K562 (cell line): ENCODE results near the gene IRS4. TPM values are rescaled to one million over a fixed set of nuclear protein-coding genes. Genes with fewer than 3 reads are reported as not detected.

Source experiments
- ATAC-seq: fragments of 200-7000 bp; cut with Tn5 transposase; 3 replicates; pipeline ENCODE4 v1.9.1; 2020; ENCODE audit warnings: moderate library complexity
- BruUV-seq: library from RNA; stranded (reverse); fragments of 400-500 nt; replicated peaks from 2 replicates; lab custom pipeline; 2021; lab: Mats Ljungman, UMichigan
- CTCF ChIA-PET: fragments of 300-600 bp; formaldehyde crosslinking; extraction: SDS; loops from one replicate; lab custom pipeline; 2021; ENCODE audit warnings: low intra/inter-chr PET ratio; lab: Yijun Ruan, JAX
- POLR2A ChIA-PET: fragments of 300-600, 350-650 bp; sonication (Branson Sonifier 250); formaldehyde crosslinking; extraction: SDS; loops from one replicate; lab custom pipeline; 2021; ENCODE audit warnings: antibody characterized with exemption, inconsistent platforms; lab: Yijun Ruan, JAX
- DNase-seq, 4 experiments: peaks; one replicate each; pipeline versions ENCODE4 v3.0.0 to v3.0.0-alpha.2; 2011 to 2018; ENCODE audit warnings: low spot score in 3 of 4, mixed read lengths in 3 of 4; ENCODE audit errors: extremely low read depth in 1 of 4
- FAIRE-seq: peaks from 2 replicates; lab custom pipeline; 2011; peaks lifted over from hg19 to GRCh38; lab: Jason Lieb, UNC
- H2AFZ ChIP-seq: 2 replicates; pipeline ENCODE4 v1.6.0; 2011; ENCODE audit warnings: low read depth, low read length, control low read depth, inconsistent platforms
- H3K27ac ChIP-seq: fragments of 200-600 bp; 3 replicates; pipeline ENCODE4 v1.8.0; 2011; ENCODE audit warnings: low read depth, mild to moderate bottlenecking, control low read depth, inconsistent platforms, low read length, moderate library complexity, mixed read lengths; ENCODE audit errors: extremely low read depth
- H3K27me3 ChIP-seq, 2 experiments: fragments of 300-600 bp in 1 of 2; 2 replicates in 1 of 2; 3 replicates in 1 of 2; pipeline versions ENCODE4 v1.6.0 to v1.8.0; 2011; ENCODE audit warnings: inconsistent platforms in 2 of 2, low read length in 2 of 2, mild to moderate bottlenecking in 1 of 2, mixed read lengths in 1 of 2, moderate library complexity in 1 of 2; ENCODE audit not compliant: control insufficient read depth in 2 of 2, insufficient read depth in 2 of 2
- H3K36me3 ChIP-seq: fragments of 300-600 bp; 3 replicates; pipeline ENCODE4 v1.8.0; 2011; ENCODE audit warnings: mild to moderate bottlenecking, low read length, inconsistent platforms; ENCODE audit not compliant: control insufficient read depth, insufficient read depth
- H3K4me1 ChIP-seq, 2 experiments: fragments of 200-600 bp in 1 of 2; replicated peaks in 1 of 2; 2 replicates in 1 of 2; 3 replicates in 1 of 2; pipeline versions ENCODE4 v1.5.1 to v1.8.0; 2011; ENCODE audit warnings: inconsistent platforms in 2 of 2, low read length in 2 of 2, mild to moderate bottlenecking in 1 of 2, mixed read lengths in 1 of 2, moderate library complexity in 1 of 2; ENCODE audit not compliant: control insufficient read depth in 2 of 2, insufficient read depth in 2 of 2
- H3K4me2 ChIP-seq: 2 replicates; pipeline ENCODE4 v1.6.1; 2011; ENCODE audit warnings: low read length, control low read depth, inconsistent platforms, mixed read lengths; ENCODE audit not compliant: insufficient read depth
- H3K4me3 ChIP-seq: fragments of 200-600 bp; sonication (generic), shearing (Covaris generic); 2 replicates; pipeline ENCODE4 v1.5.1; 2016; ENCODE audit warnings: control low read depth, inconsistent platforms
- H3K79me2 ChIP-seq: fragments of 200-600 bp; 3 replicates; pipeline ENCODE4 v1.8.0; 2011; ENCODE audit warnings: low read length, inconsistent platforms; ENCODE audit not compliant: control insufficient read depth, insufficient read depth
- H3K9ac ChIP-seq, 2 experiments: 2 replicates each; pipeline versions ENCODE4 v1.6.0 to v1.6.1; 2011; ENCODE audit warnings: low read depth in 2 of 2, low read length in 2 of 2, control low read depth in 1 of 2, inconsistent platforms in 1 of 2, mild to moderate bottlenecking in 1 of 2, mixed read lengths in 1 of 2; ENCODE audit not compliant: insufficient read depth in 1 of 2
- H3K9me1 ChIP-seq: one replicate; pipeline ENCODE4 v1.6.0; 2011; ENCODE audit warnings: inconsistent platforms, mild to moderate bottlenecking, low read length, moderate library complexity; ENCODE audit not compliant: control insufficient read depth, insufficient read depth
- H3K9me3 ChIP-seq: replicated peaks from 2 replicates; pipeline ENCODE4 v1.5.1; 2011; ENCODE audit warnings: low read depth, low read length, inconsistent platforms; ENCODE audit not compliant: control insufficient read depth, insufficient read depth
- H4K20me1 ChIP-seq: replicated peaks from 2 replicates; pipeline ENCODE4 v1.6.1; 2011; ENCODE audit warnings: low read length, inconsistent platforms, mixed read lengths; ENCODE audit not compliant: control insufficient read depth, insufficient read depth
- FOS ChIP-seq: IDR thresholded peaks from 3 replicates; pipeline ENCODE4 v1.6.1; 2011; ENCODE audit not compliant: insufficient read length; ENCODE audit errors: extremely low read depth
- TEAD4 ChIP-seq, 2 experiments: sonication (generic) in 1 of 2; formaldehyde crosslinking in 1 of 2; IDR thresholded peaks; 2 replicates each; pipeline versions ENCODE4 v1.6.1 to v1.8.0; 2012 to 2022; ENCODE audit warnings: borderline replicate concordance in 1 of 2, inconsistent platforms in 1 of 2, low read length in 1 of 2, mild to moderate bottlenecking in 1 of 2, missing genetic modification reagents in 1 of 2
- ZHX1 ChIP-seq: fragments of 150-350 bp; conservative IDR thresholded peaks from 2 replicates; pipeline ENCODE4 v1.6.1; 2014; ENCODE audit warnings: low read length
- ZNF408 ChIP-seq: fragments of 250-450 bp; sonication (Bioruptor Pico); IDR thresholded peaks from 2 replicates; pipeline ENCODE4 v1.4.0; 2020; ENCODE audit warnings: low read depth, mild to moderate bottlenecking, moderate library complexity
- WGBS: fragments of 100-300 bp; shearing (Covaris generic); methylation state at CpG from one replicate; pipeline ENCODE4 v1.1.6; 2016; ENCODE audit warnings: low coverage, mixed read lengths; ENCODE audit not compliant: insufficient coverage; ENCODE audit errors: missing lambda C conversion rate; 5-methylcytosine and 5-hydroxymethylcytosine counted together
- in situ Hi-C: fragments of 300-500 bp; cut with MboI; formaldehyde crosslinking; loops from 4 replicates; pipeline ENCODE4 v1.15.0; 2018; ENCODE audit warnings: inconsistent platforms, mixed read lengths
- intact Hi-C: fragments of 100-400 bp; cut with micrococcal nuclease; formaldehyde crosslinking; loops from 2 replicates; pipeline ENCODE4 v1.14.2; 2022
- polyA plus RNA-seq, 8 experiments: library from polyadenylated mRNA; depleted of rRNA in 4 of 8; stranded (reverse) in 5 of 8; unstranded in 3 of 8; fragments of >200 nt; fragmentation: Nextera tagmentation in 2 of 8; fragmentation: Illumina TruSeq in 1 of 8; extraction: Ambion mirVana in 2 of 8; extraction: Trizol in 1 of 8; gene quantifications; 2 replicates each; pipeline versions ENCODE4 v1.2.1 to v1.2.3, GENCODE V29; 2011 to 2014; ENCODE audit warnings: inconsistent platforms in 1 of 8, missing spikeins in 1 of 8
- total RNA-seq, 7 experiments: library from RNA; depleted of rRNA in 6 of 7; stranded (reverse); fragments of >200 nt in 6 of 7; fragmentation: Illumina TruSeq in 2 of 7; extraction: Trizol in 2 of 7; gene quantifications; 2 replicates each; pipeline versions ENCODE4 v1.2.1 to v1.2.3, GENCODE V29; 2011 to 2021; ENCODE audit warnings: low replicate concordance in 1 of 7
- TF ChIP-seq, protein P1 (sequence below): fragments of 250-450 bp; sonication (Bioruptor Pico); IDR thresholded peaks from 2 replicates; pipeline ENCODE4 v1.4.0; 2020; ENCODE audit warnings: mild to moderate bottlenecking, moderate library complexity, borderline replicate concordance
- TF ChIP-seq, protein P2 (sequence below): sonication (generic); formaldehyde crosslinking; IDR thresholded peaks from 2 replicates; pipeline ENCODE4 v1.8.0; 2023; ENCODE audit warnings: missing genetic modification reagents, mild to moderate bottlenecking, borderline replicate concordance

IRS4 gene
- total and polyA plus RNA-seq, 9 of the 15 experiments (the other 6 are each of a cell fraction or from before 2014, with no cell fraction given), result not detected

DNA sequence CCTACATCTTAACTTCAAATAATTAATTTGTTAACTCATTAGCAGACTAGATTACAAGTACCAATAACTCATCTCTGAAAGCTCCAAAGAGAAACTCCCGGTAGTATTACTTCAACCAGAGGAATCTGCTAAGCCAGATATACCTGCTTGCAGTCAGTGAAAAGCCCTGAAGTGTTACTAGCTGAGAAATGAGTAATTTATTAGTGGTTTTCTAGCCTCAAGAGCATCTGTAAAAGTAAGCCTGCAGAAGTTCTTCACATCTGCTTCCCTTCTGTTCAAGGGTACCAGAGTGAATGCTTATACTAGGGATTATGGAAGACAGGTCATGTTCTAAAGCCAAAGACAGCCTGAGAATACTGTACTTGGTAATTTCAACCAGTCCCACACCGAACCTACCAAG, 34.7 kb downstream of the IRS4 start:
- FAIRE-seq, result no peak
- intact Hi-C loops (no loop called here), in situ Hi-C loops (no loop called here)
- Histone ChIP-seq H3K79me2 (no peaks in the 10 kb centered on the region), H3K36me3 (no peaks in the 10 kb centered on the region), H2AFZ (no peak overlapping the region), H3K27me3 (no peaks in the 10 kb centered on the region), H3K9me3 (no peaks in the 10 kb centered on the region), H3K4me2 (no peak overlapping the region), H3K27ac (no peak overlapping the region), H3K4me3 (no peak overlapping the region), H3K9ac (no peak overlapping the region), H3K4me1 (no peaks in the 10 kb centered on the region), H4K20me1 (no peaks in the 10 kb centered on the region), H3K9me1 (no peaks in the 10 kb centered on the region)
- no peak for ATAC-seq
- WGBS, result 6% methylated on average over 2 of the region's 2 CpGs
- no peak for DNase-seq
- BruUV-seq, result no TSS peak
- ChIA-PET POLR2A (no interaction called here), CTCF (no interaction called here)
- TF ChIP-seq ZNF408 (CRISPR knock-in tag), result no peak
- TF ChIP-seq TEAD4 (IDR thresholded peaks at IDR 0.05; ENCODE audit: low read length), result no peak
- TF ChIP-seq TEAD4 (CRISPR knock-in tag; IDR thresholded peaks at IDR 0.05; ENCODE audit: borderline replicate concordance), result no peak
- no peak for TF ChIP-seq ZHX1
- TF ChIP-seq FOS, result no peak
- TF ChIP-seq, protein P1, sequence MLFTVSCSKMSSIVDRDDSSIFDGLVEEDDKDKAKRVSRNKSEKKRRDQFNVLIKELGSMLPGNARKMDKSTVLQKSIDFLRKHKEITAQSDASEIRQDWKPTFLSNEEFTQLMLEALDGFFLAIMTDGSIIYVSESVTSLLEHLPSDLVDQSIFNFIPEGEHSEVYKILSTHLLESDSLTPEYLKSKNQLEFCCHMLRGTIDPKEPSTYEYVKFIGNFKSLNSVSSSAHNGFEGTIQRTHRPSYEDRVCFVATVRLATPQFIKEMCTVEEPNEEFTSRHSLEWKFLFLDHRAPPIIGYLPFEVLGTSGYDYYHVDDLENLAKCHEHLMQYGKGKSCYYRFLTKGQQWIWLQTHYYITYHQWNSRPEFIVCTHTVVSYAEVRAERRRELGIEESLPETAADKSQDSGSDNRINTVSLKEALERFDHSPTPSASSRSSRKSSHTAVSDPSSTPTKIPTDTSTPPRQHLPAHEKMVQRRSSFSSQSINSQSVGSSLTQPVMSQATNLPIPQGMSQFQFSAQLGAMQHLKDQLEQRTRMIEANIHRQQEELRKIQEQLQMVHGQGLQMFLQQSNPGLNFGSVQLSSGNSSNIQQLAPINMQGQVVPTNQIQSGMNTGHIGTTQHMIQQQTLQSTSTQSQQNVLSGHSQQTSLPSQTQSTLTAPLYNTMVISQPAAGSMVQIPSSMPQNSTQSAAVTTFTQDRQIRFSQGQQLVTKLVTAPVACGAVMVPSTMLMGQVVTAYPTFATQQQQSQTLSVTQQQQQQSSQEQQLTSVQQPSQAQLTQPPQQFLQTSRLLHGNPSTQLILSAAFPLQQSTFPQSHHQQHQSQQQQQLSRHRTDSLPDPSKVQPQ (CRISPR knock-in tag), result no peak
- TF ChIP-seq, protein P2, sequence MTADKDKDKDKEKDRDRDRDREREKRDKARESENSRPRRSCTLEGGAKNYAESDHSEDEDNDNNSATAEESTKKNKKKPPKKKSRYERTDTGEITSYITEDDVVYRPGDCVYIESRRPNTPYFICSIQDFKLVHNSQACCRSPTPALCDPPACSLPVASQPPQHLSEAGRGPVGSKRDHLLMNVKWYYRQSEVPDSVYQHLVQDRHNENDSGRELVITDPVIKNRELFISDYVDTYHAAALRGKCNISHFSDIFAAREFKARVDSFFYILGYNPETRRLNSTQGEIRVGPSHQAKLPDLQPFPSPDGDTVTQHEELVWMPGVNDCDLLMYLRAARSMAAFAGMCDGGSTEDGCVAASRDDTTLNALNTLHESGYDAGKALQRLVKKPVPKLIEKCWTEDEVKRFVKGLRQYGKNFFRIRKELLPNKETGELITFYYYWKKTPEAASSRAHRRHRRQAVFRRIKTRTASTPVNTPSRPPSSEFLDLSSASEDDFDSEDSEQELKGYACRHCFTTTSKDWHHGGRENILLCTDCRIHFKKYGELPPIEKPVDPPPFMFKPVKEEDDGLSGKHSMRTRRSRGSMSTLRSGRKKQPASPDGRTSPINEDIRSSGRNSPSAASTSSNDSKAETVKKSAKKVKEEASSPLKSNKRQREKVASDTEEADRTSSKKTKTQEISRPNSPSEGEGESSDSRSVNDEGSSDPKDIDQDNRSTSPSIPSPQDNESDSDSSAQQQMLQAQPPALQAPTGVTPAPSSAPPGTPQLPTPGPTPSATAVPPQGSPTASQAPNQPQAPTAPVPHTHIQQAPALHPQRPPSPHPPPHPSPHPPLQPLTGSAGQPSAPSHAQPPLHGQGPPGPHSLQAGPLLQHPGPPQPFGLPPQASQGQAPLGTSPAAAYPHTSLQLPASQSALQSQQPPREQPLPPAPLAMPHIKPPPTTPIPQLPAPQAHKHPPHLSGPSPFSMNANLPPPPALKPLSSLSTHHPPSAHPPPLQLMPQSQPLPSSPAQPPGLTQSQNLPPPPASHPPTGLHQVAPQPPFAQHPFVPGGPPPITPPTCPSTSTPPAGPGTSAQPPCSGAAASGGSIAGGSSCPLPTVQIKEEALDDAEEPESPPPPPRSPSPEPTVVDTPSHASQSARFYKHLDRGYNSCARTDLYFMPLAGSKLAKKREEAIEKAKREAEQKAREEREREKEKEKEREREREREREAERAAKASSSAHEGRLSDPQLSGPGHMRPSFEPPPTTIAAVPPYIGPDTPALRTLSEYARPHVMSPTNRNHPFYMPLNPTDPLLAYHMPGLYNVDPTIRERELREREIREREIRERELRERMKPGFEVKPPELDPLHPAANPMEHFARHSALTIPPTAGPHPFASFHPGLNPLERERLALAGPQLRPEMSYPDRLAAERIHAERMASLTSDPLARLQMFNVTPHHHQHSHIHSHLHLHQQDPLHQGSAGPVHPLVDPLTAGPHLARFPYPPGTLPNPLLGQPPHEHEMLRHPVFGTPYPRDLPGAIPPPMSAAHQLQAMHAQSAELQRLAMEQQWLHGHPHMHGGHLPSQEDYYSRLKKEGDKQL (CRISPR knock-in tag), result no peak
